Ovary (tissue), 3 donors: ENCODE data around the gene KCNAB2.

ENCODE experiments used
- CTCF ChIP-seq, 3 donors: fragments of 450-650 bp in 2 of 3; fragments of 200-600 bp in 1 of 3; IDR thresholded peaks; one replicate each; pipeline versions ENCODE4 v1.5.1 to v1.8.0; 2016 to 2022; ENCODE audit warnings: antibody characterized with exemption in 3 of 3, mild to moderate bottlenecking in 1 of 3
- EP300 ChIP-seq: sonication (generic); formaldehyde crosslinking; IDR thresholded peaks from one replicate; pipeline ENCODE4 v1.6.1; 2017; ENCODE audit warnings: antibody characterized with exemption
- donor health status: DM: no; HTN: no; CAD: no.

GRCh38 chr1:6010554-6010953, 35.1 kb upstream of the KCNAB2 start:
- TF ChIP-seq CTCF (IDR thresholded peaks at IDR 0.05) (no peak), EP300 (no peak)
